Medulla oblongata (tissue), 1 donor: Measurements from ENCODE around the gene E2F7.
"Not testable (repeated sequence)": the region's sequence is repeated elsewhere in the genome, so short reads cannot be mapped to it uniquely, and the experiment has no call there.

Source experiments
- DNase-seq: peaks from one replicate; pipeline ENCODE4 v3.0.0-alpha.2; 2015; ENCODE audit errors: extremely low spot score

Gene E2F7, protein sequence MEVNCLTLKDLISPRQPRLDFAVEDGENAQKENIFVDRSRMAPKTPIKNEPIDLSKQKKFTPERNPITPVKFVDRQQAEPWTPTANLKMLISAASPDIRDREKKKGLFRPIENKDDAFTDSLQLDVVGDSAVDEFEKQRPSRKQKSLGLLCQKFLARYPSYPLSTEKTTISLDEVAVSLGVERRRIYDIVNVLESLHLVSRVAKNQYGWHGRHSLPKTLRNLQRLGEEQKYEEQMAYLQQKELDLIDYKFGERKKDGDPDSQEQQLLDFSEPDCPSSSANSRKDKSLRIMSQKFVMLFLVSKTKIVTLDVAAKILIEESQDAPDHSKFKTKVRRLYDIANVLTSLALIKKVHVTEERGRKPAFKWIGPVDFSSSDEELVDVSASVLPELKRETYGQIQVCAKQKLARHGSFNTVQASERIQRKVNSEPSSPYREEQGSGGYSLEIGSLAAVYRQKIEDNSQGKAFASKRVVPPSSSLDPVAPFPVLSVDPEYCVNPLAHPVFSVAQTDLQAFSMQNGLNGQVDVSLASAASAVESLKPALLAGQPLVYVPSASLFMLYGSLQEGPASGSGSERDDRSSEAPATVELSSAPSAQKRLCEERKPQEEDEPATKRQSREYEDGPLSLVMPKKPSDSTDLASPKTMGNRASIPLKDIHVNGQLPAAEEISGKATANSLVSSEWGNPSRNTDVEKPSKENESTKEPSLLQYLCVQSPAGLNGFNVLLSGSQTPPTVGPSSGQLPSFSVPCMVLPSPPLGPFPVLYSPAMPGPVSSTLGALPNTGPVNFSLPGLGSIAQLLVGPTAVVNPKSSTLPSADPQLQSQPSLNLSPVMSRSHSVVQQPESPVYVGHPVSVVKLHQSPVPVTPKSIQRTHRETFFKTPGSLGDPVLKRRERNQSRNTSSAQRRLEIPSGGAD

DNA sequence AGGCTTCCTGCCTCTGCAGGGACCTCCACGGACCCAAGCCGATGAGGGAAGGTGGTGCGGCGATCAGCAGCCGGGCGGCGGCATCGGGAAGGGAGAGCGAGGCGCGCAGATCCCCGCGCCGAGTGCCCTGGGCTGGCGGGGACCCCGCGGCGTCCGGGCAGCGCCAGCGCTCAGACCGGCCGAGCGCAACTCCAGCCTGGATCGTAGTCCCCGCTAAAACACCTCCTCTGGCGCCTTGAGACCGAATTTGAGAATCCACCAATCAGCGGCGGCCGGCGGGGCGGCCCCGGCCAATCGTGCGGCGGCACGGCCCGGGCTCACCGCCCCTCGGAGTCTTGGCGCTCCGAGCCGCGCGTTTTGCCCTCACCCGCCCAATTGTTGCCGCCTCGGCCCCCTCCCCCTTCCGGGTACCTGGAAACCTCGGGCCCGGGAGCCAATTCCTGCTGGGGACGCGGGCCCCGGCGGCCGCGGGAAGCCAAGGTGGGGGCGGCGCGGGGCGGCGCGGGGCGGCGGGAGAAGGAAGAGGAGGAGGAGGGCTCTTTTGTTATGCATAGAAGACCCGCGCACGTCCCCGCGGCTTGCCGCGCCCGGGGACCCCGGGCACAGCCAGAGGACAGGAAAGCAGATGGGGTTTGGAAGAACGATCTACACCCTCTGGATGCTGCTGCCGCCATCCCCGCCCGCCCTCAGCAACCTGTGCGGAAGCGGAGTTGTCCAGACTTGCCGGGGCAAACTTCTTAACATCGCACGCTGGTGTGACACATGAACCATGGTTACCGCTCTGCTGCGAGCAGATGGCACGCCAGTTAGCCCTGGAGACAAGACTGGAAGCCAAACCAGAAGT is at the start of gene E2F7:
Gene E2F7, minus strand, starts transcription at position 209 of the 844 bp plus-strand sequence. CDS start 934 bp downstream, outside the sequence.
- DNase-seq = peak; percentile 80

DNA sequence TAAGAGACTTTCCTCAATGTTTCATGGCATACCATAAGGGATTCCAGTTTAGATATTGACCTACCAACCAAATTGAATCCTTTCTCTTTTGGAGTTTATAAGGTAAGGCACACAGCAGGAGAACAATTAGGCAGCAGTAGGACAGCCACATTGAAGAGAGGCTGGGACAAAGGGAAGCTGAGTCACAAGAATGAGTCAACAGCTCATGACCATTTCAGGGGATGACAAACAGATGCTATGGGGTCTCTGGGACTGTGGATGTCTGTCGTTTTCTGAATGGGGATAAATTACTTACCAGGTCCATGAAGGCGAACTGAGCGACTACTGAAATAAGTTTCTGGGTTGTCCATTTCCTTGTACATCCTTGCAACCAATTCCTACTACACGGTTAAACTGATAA is 48.6 kb upstream of the E2F7 start:
- no peak for DNase-seq

DNA sequence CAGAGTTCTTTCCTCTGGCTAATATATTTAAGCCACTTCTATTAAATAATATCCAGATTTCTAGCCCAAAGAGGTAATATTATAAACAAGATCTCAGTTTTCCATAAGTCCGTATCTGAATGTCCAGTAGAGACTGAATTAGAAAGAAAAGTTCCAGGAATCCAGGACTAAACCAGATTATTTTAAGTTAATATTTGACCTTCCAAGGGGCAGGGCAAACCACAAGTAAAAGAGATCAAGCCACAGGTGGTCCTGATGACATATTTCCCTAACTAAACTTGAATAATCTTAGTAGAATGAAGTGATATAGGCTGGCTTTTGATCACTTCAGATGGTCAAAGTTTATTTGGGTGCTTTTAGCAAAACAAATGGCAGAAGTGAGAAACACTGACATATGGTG is 43.3 kb upstream of the E2F7 start:
- no peak for DNase-seq

DNA sequence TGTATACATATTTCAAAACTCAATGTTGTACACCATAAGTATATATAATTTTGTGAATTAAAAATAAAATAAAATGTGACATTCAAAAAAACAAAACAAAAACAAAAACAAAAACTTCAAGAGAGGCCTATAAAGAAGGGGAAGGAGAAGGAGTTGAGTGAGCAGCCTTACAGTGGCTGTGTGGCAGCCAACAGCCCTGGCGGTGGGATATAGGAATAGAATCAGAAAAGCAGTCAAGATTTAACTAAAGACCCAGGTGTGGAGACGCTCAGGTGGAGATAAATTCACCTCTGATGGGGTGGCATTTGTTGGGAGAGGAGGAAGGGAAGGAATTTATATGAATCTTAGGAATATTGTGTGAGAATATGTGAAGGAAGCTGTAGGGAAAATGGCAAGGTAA is 41.8 kb upstream of the E2F7 start:
- DNase-seq = no peak

DNA sequence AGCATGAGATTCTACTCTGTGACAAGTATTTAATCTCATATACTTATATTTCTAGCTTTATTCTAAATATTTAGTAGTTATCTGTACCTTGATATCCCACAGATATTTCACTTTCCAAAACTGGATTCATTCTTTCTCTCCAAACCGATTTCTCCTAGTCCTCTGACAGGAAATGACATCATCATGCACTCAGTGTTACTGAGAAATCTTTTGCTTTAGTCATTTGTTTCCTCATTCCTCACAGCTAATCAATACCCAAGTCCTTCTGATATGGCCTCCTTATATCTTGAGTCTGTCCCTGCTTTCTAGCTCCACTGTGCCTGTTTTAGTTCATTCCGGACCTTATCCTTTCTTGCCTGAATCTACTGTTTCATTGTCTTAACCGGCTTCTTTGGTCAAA is 39.4 kb upstream of the E2F7 start:
- no peak for DNase-seq

DNA sequence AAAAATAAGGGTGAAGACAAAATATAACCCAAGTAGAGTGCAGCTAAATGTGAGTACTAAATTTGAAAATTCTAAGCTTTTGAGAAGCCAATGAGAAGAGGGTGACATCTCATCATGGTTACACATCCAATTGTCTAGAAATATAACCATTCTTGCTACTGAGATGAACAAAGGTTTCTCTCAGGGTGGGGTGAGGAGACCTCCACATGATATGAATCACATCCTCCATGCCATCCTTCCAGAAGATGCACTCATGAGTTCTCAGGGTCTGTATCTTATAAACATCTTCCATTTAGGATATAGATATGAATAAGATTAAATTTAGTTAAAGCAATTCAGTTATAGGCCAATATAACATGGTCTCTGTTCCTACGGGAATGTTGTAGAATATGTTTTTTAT is 38.9 kb upstream of the E2F7 start:
- no peak for DNase-seq

DNA sequence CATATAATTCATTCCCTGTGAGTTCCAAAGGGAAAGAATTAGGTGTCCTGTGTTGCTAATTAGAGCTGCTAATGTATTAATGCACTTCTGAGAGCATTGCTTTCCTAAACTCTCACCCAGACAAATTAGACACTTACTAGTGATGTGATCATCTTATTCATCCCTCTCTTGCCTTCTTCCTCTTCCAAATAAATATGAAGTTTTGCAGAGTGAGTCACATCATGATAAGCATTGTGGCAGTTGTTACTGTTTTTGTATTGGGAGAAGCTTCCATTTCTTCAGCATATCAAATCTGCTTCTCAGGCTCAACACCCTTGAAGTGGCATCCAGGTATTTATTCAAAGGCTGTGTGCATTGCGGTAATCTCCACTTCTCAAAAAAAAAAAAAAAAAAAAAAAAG is 37.3 kb upstream of the E2F7 start:
- no peak for DNase-seq

DNA sequence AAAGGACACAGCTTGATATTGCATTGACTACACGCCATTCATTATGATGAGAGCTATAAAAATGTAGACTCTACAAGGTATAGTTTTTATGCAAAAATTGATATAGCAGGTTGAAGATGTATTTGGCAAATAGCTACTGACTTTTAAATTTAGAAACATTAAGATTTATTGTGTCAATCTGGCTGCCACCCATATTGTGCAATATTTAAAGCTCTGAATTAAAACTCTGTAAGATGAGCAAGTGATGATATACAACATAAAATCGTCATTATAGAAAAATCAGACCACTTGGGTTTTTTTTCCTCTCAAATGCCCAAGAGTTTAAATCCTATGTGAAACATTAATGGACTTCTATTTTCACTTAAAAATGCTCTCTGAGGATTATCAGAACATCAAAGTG is 36.8 kb upstream of the E2F7 start:
- DNase-seq = no peak

DNA sequence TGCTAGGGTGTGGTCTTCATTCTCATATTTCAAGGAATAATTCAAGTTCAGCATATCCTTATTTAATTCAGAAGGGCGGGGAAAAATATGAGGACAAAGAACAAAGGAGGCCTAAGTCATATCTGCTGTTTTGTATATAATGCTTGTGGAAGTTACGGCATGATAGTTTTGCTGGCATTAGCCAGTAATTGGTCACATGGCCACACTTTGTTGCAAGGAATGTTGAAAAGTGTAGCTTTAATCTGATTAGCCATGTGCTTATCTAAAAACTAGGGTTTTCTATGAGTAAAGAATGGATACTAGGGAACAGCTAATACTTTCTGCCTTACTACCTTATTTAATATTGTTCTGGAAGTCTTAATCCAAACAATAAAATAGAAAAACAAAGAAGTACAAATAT is 34.4 kb upstream of the E2F7 start:
- DNase-seq = no peak

DNA sequence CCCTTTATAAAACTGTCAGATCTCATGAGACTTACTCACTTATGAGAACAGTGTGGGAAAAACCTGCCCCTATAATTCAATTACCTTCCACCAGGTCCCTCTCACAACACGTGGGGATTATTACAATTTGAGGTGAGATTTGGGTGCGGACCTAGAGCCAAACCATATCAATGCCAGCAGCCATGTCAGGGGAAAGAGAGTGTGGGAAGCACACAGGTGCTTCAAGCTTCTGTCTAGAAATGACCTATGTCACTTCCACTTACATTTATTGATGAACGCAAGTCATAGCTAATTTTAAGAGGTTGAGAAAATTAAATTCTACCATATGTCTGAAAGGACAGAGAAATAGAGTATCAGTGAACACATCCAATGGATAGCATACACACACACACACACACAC is 32.5 kb upstream of the E2F7 start:
- no peak for DNase-seq

DNA sequence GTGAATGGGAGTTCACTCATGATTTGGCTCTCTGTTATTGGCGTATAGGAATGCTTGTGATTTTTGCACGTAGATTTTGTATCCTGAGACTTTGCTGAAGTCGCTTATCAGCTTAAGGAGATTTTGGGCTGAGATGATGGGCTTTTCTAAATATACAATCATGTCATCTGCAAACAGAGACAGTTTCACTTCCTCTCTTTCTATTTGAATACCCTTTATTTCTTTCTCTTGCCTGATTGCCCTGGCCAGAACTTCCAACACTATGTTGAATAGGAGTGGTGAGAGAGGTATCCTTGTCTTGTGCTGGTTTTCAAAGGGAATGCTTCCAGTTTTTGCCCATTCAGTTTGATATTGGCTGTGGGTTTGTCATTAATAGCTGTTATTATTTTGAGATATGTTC is 26.9 kb upstream of the E2F7 start:
- DNase-seq = not testable (repeated sequence)

DNA sequence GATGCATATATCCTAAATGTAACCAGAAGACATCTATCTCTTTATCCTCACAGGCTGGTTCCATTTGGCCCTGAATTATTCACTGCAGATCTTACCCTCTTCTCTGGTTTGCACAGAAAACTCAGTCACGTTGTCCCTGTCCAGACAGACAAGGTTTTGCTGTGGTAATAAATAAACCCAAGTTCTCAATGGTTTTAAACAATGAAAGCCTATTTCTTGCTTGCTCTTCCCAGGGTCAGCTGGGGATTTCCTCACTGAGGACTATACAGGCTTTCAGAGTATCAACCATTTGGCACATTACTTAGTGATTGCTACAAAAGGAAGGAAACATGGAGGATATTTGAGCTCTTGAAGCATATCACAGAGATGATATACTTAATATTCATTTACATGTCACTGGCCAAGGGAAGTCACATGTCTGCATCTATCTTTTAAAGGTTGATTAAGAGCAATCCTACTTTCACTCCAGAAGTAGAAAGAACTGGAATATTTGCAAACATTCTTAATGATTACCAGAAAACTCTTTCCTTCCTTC is 24.4 kb upstream of the E2F7 start:
- no peak for DNase-seq

DNA sequence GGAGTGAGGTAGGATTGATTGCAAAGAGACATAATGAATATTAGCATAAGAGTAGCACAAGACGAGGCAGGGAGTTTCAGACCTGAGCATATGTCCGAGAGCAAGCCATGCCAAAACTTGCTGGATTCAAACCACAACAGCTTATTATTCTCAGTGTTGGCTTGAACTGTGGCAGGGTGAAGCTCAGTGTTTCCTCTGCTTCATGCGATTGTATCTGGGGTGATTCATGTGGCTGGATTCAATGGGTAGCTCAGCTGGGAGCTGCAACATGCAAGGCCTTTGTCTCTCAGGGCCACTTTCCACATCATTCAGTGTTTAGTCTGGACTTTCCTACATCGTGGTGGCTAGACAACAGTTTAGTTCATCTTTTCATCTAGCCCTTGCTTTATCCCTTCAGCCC is 22.1 kb upstream of the E2F7 start:
- DNase-seq = no peak

DNA sequence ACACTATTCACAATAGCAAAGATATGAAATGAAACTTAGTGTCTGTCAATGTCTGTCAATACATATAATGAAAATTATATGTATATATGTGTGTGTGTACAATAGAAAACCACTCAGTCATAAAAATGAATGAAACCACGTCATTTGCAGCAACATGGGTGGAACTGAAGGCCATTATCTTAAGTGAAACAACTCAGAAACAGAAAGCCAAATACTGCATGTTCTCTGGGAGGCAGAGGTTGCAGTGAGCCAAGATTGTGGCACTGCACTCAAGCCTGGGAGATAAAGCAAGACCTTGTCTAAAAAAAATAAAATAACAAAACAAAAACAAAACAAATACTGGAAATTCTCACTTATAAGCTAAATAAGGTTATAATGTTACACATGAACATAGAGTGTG is 16.7 kb upstream of the E2F7 start:
- DNase-seq = no peak

DNA sequence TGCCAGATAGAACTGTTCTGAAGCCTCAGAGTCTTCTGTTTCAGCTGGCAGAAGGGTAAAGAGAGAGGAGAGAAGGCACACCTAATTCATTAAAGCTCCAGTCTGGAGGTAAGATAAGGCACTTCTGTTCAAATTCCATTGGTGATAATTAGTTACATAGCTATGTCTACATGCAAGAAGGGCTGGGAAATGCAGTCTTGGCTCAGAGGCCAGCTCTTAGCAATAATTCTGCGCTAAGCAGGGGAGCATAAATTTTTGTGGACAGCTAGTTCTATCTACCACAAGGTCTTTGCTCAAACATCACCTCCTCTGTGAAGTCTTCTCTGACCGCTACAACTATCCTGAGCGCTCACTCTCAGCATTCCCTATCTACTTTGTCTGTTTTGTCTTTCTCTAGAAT is 14.3 kb upstream of the E2F7 start:
- DNase-seq = no peak

DNA sequence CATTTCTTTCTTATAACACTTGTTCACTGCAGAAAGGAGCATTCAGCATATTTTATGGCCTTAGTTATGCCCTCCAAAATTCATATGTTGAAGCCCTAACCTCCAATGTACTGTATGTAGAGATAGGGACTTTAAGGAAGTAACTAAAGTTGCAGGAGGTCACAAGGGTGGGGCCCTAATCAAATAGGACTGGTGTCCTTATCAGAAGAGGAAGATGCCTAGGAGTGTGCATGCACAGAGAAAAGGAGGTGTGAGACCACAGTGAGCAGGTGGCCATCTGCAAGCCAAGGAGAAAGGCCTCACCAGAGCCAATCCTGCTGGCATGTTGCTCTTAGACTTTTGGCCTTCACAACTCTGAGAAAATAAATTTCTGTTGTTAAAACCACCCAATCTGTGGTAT is 12.9 kb upstream of the E2F7 start:
- DNase-seq = no peak

DNA sequence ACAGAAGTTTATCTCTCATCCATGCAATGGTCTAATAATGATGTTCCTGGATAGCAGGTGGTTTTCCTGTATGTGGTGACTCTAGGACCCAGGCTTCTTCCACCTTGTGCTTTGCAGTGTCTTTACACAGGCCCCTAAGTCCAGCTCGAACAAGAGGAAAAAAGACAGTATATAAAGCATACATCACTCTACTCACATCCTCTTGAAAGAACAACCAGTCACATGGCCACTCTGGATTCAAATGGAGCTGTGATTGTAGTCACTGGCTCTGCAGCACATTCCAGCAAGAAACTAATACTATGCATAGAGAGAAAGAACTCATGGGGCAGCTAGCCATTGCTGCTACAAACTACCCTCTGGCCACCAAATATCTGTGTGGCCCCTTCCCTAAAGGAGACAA is 11.5 kb upstream of the E2F7 start:
- no peak for DNase-seq

DNA sequence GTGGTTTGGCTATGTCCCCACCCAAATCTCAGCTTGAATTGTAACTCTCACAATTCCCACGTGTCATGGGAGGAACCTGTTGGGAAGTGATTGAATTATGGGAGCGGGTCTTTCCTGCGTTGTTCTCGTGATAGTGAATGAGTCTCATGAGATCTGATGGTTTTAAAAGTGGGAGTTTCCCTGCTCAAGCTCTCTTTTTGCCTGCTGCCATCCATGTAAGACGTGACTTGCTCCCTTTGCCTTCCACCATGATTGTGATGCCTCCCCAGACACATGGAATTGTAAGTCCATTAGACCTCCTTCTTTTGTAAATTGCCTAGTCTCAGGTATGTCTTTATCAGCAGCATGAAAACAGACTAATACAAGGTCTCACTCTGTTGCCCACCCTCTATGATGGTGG is 8.5 kb upstream of the E2F7 start:
- DNase-seq = not testable (repeated sequence)

DNA sequence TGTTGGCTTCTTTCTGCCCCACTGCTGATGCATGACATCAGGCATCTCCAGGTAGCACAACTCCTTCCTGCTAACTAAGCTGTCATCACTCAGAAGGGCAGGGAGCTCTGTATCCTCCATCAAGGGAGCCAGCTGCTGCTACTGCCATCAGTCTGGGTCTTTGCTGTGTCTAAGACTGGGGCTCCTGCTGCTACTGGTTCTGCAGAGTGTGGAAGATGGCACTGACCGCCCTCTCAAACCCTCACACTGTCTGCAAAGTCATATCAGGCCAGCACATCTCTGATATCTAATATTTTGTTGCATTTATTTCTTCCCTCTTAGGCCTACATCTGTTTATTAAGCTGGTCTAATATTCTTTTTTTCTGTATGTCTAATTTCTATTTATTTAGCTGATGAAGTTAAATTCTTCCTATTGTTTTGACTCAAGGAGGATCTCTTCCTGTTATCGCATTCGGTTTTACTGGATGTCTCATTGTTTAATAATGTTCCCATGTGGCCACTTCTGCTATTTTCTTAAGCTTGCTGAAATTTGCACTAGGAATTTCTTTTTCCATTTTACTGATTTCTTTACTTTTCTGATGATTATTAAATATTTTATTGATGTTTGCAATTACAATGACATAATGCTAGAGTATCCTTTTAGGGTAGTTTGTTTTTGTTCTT is 7.6 kb upstream of the E2F7 start:
- DNase-seq = no peak

DNA sequence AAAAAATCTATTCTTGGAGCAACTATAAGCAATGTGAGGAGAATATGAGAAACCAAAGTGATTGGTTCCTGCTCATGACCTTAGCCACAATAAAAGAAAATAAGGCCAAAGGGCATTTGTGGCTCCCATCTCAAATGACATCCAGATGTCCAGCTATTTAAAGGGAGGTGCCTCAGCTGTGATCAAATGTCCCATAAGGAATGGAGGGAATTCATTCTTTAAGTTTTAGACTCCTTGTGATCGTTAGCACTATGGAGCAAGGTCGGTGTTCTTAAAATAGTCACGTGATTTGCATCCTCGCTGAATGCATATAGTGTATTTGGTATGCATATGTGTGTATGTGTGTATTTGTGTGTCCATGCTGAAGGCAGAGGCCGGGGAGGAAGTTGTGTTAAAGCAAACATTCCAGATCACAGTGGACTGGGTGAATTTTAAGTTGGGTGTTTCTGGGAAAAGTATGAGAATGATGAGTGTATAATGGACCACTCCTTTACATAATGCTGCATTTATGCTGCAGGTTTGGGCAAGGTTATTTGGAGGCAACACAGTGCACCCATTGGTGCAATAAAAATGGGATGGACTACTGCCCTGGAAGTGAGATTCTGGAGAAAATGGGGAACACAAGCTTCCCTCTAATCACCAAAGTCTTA is 5.6 kb upstream of the E2F7 start:
- no peak for DNase-seq

DNA sequence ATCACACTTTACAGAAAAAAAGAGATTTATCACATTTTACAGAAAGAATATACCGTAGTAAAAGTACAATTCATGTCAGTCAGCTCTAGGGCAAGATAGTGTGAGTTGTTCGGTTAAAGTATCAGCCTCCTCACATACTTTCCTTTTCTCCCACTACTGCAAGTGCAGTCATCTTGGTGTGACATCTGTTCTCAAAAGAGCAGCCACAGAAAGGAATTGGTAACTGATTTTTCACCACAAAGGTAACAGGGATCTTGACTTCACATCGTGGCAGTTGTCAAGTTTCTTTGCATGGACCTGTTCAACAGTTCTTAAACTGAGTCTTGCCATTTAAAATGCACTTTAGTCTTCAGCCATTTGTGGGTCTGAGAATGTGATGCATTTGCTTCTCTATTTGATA is 5.0 kb upstream of the E2F7 start:
- no peak for DNase-seq
